Measurements from ENCODE around the gene RANBP17. TPM values are rescaled to one million over a fixed set of nuclear protein-coding genes. Genes with fewer than 3 reads are reported as not detected.
"Not testable (repeated sequence)": the region's sequence is repeated elsewhere in the genome, so short reads cannot be mapped to it uniquely, and the experiment has no call there.

The RANBP17 gene
- total and polyA plus RNA-seq, 2 experiments from 2014 or later = 3.7 to 3.8 TPM

GRCh38 chr5:171024084-171024483 is 162.3 kb downstream of the RANBP17 start:
- Histone ChIP-seq H3K9me3 (ENCODE audit: low read depth) (no peaks in the 10 kb centered on the region), H3K4me3 (no peak overlapping the region), H3K36me3 (ENCODE audit: low read depth) (no peaks in the 10 kb centered on the region), H3K4me1 (ENCODE audit: insufficient read depth) (no peaks in the 10 kb centered on the region), H3K27ac (no peak overlapping the region), H4K20me1 (ENCODE audit: insufficient read depth) (no peaks in the 10 kb centered on the region), H3K9ac (no peak overlapping the region), H3K27me3 (replicated peaks; ENCODE audit: insufficient read depth) (no peaks in the 10 kb centered on the region), H3K79me2 (ENCODE audit: insufficient read depth) (no peaks in the 10 kb centered on the region), H3K4me2 (ENCODE audit: unreplicated experiment) (no peak overlapping the region), H3K9me2 (ENCODE audit: insufficient read depth) (no peaks in the 10 kb centered on the region), H3F3A (ENCODE audit: insufficient read depth) (no peaks in the 10 kb centered on the region), H2AFZ (no peak overlapping the region)
- DNase-seq = no peak
- TF ChIP-seq EZH2phosphoT487 (IDR thresholded peaks at IDR 0.05; ENCODE audit: insufficient read depth, low read depth) (no peak), EZH2 (IDR thresholded peaks at IDR 0.05; ENCODE audit: insufficient read depth, poor library complexity, severe bottlenecking) (no peak)
- in situ Hi-C loops (cut with MboI) = no loop called here

- no peak overlapping the region for H3K9ac ChIP-seq
- H3K9me3 ChIP-seq (ENCODE audit: low read depth) = no peaks in the 10 kb centered on the region
- DNase-seq = no peak
- 55 to 70% methylated on average over 3 of the region's 3 CpGs for WGBS, 2 experiments (ENCODE audit: low coverage in 1 of 2, low lambda C conversion rate in 2 of 2, missing lambda C conversion rate in 2 of 2)
- TF ChIP-seq EZH2 (IDR thresholded peaks at IDR 0.05; ENCODE audit: insufficient read depth, poor library complexity, severe bottlenecking) = no peak
- no peak for TF ChIP-seq EZH2phosphoT487 (IDR thresholded peaks at IDR 0.05; ENCODE audit: insufficient read depth, low read depth)
- no peak overlapping the region for H3K4me3 ChIP-seq
- no peaks in the 10 kb centered on the region for H3K4me1 ChIP-seq (ENCODE audit: insufficient read depth)
- in situ Hi-C loops (cut with MboI) = no loop called here
- H3K36me3 ChIP-seq (ENCODE audit: low read depth) = no peaks in the 10 kb centered on the region
- H3F3A ChIP-seq (ENCODE audit: insufficient read depth) = no peaks in the 10 kb centered on the region
- no peak overlapping the region for H3K27ac ChIP-seq
- H3K27me3 ChIP-seq (replicated peaks; ENCODE audit: insufficient read depth) = no peaks in the 10 kb centered on the region
- no peaks in the 10 kb centered on the region for H3K79me2 ChIP-seq (ENCODE audit: insufficient read depth)
- H2AFZ ChIP-seq = no peak overlapping the region
- H4K20me1 ChIP-seq (ENCODE audit: insufficient read depth) = no peaks in the 10 kb centered on the region
- H3K4me2 ChIP-seq (ENCODE audit: unreplicated experiment) = no peak overlapping the region
- H3K9me2 ChIP-seq (ENCODE audit: insufficient read depth) = no peaks in the 10 kb centered on the region
Measured at GRCh38 chr5:171029401-171029800, 167.6 kb downstream of the RANBP17 start.

GRCh38 chr5:171031977-171032376 is 170.2 kb downstream of the RANBP17 start:
- in situ Hi-C loops (cut with MboI) = no loop called here
- Histone ChIP-seq H2AFZ (no peak overlapping the region), H3K27ac (no peak overlapping the region), H3K9me3 (ENCODE audit: low read depth) (no peaks in the 10 kb centered on the region), H3K36me3 (ENCODE audit: low read depth) (no peaks in the 10 kb centered on the region), H4K20me1 (ENCODE audit: insufficient read depth) (no peaks in the 10 kb centered on the region), H3K4me2 (ENCODE audit: unreplicated experiment) (no peak overlapping the region), H3K4me3 (no peak overlapping the region), H3K27me3 (replicated peaks; ENCODE audit: insufficient read depth) (no peaks in the 10 kb centered on the region), H3K4me1 (ENCODE audit: insufficient read depth) (no peaks in the 10 kb centered on the region), H3F3A (ENCODE audit: insufficient read depth) (no peaks in the 10 kb centered on the region), H3K9ac (no peak overlapping the region), H3K79me2 (ENCODE audit: insufficient read depth) (no peaks in the 10 kb centered on the region), H3K9me2 (ENCODE audit: insufficient read depth) (no peaks in the 10 kb centered on the region)
- no peak for TF ChIP-seq EZH2 (IDR thresholded peaks at IDR 0.05; ENCODE audit: insufficient read depth, poor library complexity, severe bottlenecking)
- no peak for TF ChIP-seq EZH2phosphoT487 (IDR thresholded peaks at IDR 0.05; ENCODE audit: insufficient read depth, low read depth)
- WGBS, 2 experiments (ENCODE audit: low coverage in 1 of 2, low lambda C conversion rate in 2 of 2, missing lambda C conversion rate in 2 of 2) = 86 to 87% methylated on average over 2 of the region's 2 CpGs
- DNase-seq = no peak

GRCh38 chr5:171032435-171032973 is 170.7 kb downstream of the RANBP17 start:
- no peak overlapping the region for H2AFZ ChIP-seq
- H3K27me3 ChIP-seq (replicated peaks; ENCODE audit: insufficient read depth) = no peaks in the 10 kb centered on the region
- no peaks in the 10 kb centered on the region for H3K36me3 ChIP-seq (ENCODE audit: low read depth)
- no peak for DNase-seq
- WGBS, 2 experiments (ENCODE audit: low coverage in 1 of 2, low lambda C conversion rate in 2 of 2, missing lambda C conversion rate in 2 of 2) = 69 to 73% methylated on average over 2 of the region's 2 CpGs
- no peak overlapping the region for H3K9ac ChIP-seq
- H3K27ac ChIP-seq = no peak overlapping the region
- no peak for TF ChIP-seq EZH2phosphoT487 (IDR thresholded peaks at IDR 0.05; ENCODE audit: insufficient read depth, low read depth)
- TF ChIP-seq EZH2 (IDR thresholded peaks at IDR 0.05; ENCODE audit: insufficient read depth, poor library complexity, severe bottlenecking) = no peak
- H4K20me1 ChIP-seq (ENCODE audit: insufficient read depth) = no peaks in the 10 kb centered on the region
- H3K9me2 ChIP-seq (ENCODE audit: insufficient read depth) = no peaks in the 10 kb centered on the region
- H3K4me3 ChIP-seq = no peak overlapping the region
- no peak overlapping the region for H3K4me2 ChIP-seq (ENCODE audit: unreplicated experiment)
- no peaks in the 10 kb centered on the region for H3K79me2 ChIP-seq (ENCODE audit: insufficient read depth)
- in situ Hi-C loops (cut with MboI) = no loop called here
- H3K9me3 ChIP-seq (ENCODE audit: low read depth) = no peaks in the 10 kb centered on the region
- no peaks in the 10 kb centered on the region for H3K4me1 ChIP-seq (ENCODE audit: insufficient read depth)
- no peaks in the 10 kb centered on the region for H3F3A ChIP-seq (ENCODE audit: insufficient read depth)

DNA sequence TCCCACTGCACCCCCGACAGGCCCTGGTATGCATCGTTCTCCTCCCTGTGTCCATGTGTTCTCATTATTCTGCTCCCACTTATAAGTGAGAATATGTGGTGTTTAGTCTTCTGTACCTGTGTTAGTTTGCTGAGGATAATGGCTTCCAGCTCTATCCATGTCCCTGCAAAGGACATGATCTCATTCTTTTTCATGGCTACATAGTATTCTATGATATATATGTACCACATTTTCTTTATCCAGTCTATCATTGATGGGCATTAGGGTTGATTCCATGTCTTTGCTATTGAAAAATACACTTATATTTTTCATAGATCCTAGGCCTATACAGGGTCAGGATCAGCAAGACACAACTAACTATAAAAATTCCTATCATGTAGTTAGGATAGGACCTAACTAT is 180.1 kb downstream of the RANBP17 start:
- DNase-seq; H3K4me2 ChIP-seq (ENCODE audit: unreplicated experiment); H2AFZ ChIP-seq; H3K27ac ChIP-seq; H3K4me1 ChIP-seq (ENCODE audit: insufficient read depth); H3K9me3 ChIP-seq (ENCODE audit: low read depth); H3K27me3 ChIP-seq (replicated peaks; ENCODE audit: insufficient read depth); H4K20me1 ChIP-seq (ENCODE audit: insufficient read depth); H3F3A ChIP-seq (ENCODE audit: insufficient read depth); H3K9ac ChIP-seq; H3K36me3 ChIP-seq (ENCODE audit: low read depth); H3K4me3 ChIP-seq; in situ Hi-C loops (cut with MboI); H3K9me2 ChIP-seq (ENCODE audit: insufficient read depth); H3K79me2 ChIP-seq (ENCODE audit: insufficient read depth): not testable (repeated sequence)
- WGBS, 2 experiments (ENCODE audit: low coverage in 1 of 2, low lambda C conversion rate in 2 of 2, missing lambda C conversion rate in 2 of 2) = 69 to 73% methylated on average over 2 of the region's 2 CpGs
